Ectodermal cell (in vitro differentiated cells): ENCODE measurements around the gene PRODH.
"Not testable (repeated sequence)": the region's sequence is repeated elsewhere in the genome, so short reads cannot be mapped to it uniquely, and the experiment has no call there.

ENCODE experiments used
- H3K27ac ChIP-seq: 2 replicates; pipeline ENCODE4 v1.7.0; 2013; ENCODE audit warnings: mild to moderate bottlenecking, low read depth, low read length; ENCODE audit not compliant: insufficient read depth, poor library complexity, severe bottlenecking
- H3K27me3 ChIP-seq: 2 replicates; pipeline ENCODE4 v1.7.0; 2013; ENCODE audit warnings: mild to moderate bottlenecking, low read length; ENCODE audit not compliant: insufficient read depth, control insufficient read depth, poor library complexity, severe bottlenecking
- H3K36me3 ChIP-seq: one replicate; pipeline ENCODE4 v1.7.0; 2013; ENCODE audit warnings: low read length; ENCODE audit not compliant: control insufficient read depth, insufficient read depth
- H3K4me1 ChIP-seq: one replicate; pipeline ENCODE4 v1.7.0; 2013; ENCODE audit warnings: low read length; ENCODE audit not compliant: control insufficient read depth, insufficient read depth
- H3K4me3 ChIP-seq: 2 replicates; pipeline ENCODE4 v1.7.0; 2013; ENCODE audit warnings: low read depth, low read length, control low read depth; ENCODE audit not compliant: insufficient read depth
- H3K9me3 ChIP-seq: 2 replicates; pipeline ENCODE4 v1.7.0; 2013; ENCODE audit warnings: mild to moderate bottlenecking, low read length, moderate library complexity; ENCODE audit not compliant: control insufficient read depth
- WGBS, 2 experiments: methylation state at CpG; one replicate each; pipeline ENCODE4 v1.1.7; 2013; ENCODE audit warnings: missing lambda C conversion rate in 2 of 2; 5-methylcytosine and 5-hydroxymethylcytosine counted together

The PRODH gene

GRCh38 chr22:18909556-18909955 is 26.5 kb downstream of the PRODH start:
- H3K4me3 ChIP-seq, result no peak overlapping the region
- H3K27ac ChIP-seq, result no peak overlapping the region
- H3K9me3 ChIP-seq, result no peaks in the 10 kb centered on the region
- 83% methylated on average over 1 of the region's 5 CpGs; no CpG with 5 or more reads in 1 of the 2 experiments for WGBS, 2 experiments
- no peaks in the 10 kb centered on the region for H3K36me3 ChIP-seq
- H3K4me1 ChIP-seq, result no peaks in the 10 kb centered on the region
- H3K27me3 ChIP-seq, result no peaks in the 10 kb centered on the region

DNA sequence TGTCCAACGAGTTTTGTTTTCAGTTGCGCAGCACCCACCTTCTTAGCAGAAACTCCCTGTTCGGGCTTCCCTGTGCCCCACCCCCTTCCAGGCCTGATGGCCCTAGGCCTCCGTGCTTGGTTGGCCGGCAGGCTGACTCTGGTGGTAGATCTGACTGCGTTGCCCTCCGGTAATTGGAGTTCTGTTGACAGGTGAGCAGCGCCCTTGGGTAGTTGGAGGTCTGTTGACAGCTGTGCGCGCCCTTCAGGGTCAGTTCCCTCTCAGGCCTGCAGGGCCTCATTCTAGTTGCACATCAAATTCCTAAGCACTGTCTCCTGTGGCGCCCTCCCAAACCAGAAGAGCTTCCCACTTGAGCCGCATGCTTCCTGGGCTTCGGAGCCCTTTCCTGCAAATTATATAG is 29.2 kb downstream of the PRODH start:
- Histone ChIP-seq H3K27me3 (no peaks in the 10 kb centered on the region), H3K4me3 (no peak overlapping the region), H3K9me3 (no peaks in the 10 kb centered on the region), H3K4me1 (no peaks in the 10 kb centered on the region), H3K36me3 (no peaks in the 10 kb centered on the region), H3K27ac (no peak overlapping the region)
- 9% methylated on average over 3 of the region's 13 CpGs; no CpG with 5 or more reads in 1 of the 2 experiments for WGBS, 2 experiments

DNA sequence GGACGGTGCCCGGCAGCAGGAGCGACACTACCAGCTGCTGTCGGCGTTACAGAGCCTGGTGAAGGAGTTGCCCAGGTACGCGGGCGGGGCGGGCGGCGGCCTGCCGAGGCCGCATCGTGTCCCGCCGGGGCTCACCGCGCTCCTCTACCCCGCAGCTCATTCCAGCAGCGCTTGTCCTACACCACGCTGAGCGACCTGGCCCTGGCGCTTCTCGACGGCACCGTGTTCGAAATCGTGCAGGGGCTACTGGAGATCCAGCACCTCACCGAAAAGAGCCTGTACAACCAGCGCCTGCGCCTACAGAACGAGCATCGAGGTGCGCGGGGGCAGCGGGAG is 29.7 kb downstream of the PRODH start:
- H3K27ac ChIP-seq, H3K36me3 ChIP-seq, H3K27me3 ChIP-seq, H3K4me3 ChIP-seq, H3K4me1 ChIP-seq, H3K9me3 ChIP-seq: not testable (repeated sequence)
- WGBS, 2 experiments, result no CpG with 5 or more reads among the region's 36 CpGs

DNA sequence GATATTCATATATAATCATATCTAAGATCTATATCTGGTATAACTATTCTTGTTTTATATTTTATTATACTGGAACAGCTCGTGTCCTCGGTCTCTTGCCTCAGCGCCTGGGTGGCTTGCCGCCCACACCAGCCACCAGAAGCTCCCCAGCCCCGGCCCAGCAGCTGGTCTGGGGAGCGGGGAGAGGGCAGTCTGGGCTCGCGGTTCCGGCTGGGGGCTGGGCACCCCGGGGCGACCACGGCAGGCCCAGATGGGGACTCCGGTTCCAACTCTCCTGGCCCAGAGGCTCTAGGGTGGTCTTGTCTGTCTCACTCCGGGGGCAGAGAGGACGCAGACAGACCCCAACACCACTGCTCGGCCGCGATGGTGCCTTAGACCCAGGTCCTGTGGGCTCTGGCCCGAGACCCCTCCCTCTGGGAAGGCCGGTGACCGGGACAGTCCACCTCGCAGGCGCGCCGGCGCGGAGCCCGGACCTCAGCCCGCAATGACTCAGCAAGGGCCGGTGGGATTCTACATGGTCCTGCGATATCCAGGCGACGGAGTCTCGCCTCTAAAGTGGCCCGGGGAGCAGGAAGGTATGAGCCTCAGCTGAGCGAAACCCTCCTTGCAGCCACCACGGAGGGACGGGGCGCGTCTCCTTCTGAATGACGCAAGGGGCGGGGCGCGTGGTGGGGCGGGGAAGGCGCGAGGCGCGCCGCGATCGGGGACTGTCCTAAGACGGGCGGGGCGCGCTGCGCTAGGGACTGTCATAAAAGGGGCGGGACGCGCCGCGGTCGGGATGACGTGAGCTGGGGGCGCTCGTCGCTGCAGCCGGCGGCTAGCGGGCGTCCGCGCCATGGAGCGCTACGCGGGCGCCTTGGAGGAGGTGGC is 30.3 kb downstream of the PRODH start, which contains the start of gene DGCR6:
TSS of gene DGCR6 (plus strand) at position 781 of the 870 bp plus-strand sequence. CDS start at position 836, 55 bp downstream.
- H3K4me1 ChIP-seq, result no peaks in the 10 kb centered on the region
- H3K9me3 ChIP-seq, result no peaks in the 10 kb centered on the region
- H3K36me3 ChIP-seq, result no peaks in the 10 kb centered on the region
- no peak within 1 kb of the TSS for H3K4me3 ChIP-seq
- no peaks in the 10 kb centered on the region for H3K27me3 ChIP-seq
- WGBS, 2 experiments, result no CpG with 5 or more reads among the region's 77 CpGs
- no peak within 1 kb of the TSS for H3K27ac ChIP-seq

- WGBS, 2 experiments, result 96 to 97% methylated on average over 4 to 5 of the region's 7 CpGs
- not testable (repeated sequence) for H3K27ac ChIP-seq, H3K9me3 ChIP-seq, H3K36me3 ChIP-seq, H3K4me1 ChIP-seq, H3K4me3 ChIP-seq, H3K27me3 ChIP-seq
Measured at GRCh38 chr22:18896037-18896657, 39.9 kb downstream of the PRODH start.

DNA sequence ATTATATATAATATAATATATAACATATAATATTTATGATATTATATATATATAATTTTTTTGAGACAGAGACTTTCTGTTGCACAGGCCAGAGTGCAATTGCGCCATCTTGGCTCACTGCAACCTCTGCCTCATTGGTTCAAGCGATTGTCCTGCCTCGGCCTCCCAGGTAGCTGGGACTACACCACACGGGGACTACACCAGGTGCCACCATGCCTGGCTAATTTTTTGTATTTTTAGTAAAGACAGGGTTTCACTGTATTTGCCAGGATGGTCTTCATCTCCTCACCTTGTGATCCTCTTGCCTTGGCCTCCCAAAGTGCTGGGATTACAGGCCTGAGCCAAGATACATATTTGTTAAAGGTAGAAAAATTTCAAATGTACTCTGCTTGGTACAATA is 42.3 kb downstream of the PRODH start:
- not testable (repeated sequence) for H3K9me3 ChIP-seq, H3K36me3 ChIP-seq, H3K27me3 ChIP-seq, H3K27ac ChIP-seq, H3K4me3 ChIP-seq, H3K4me1 ChIP-seq
- WGBS, 2 experiments, result no CpG with 5 or more reads among the region's 4 CpGs

DNA sequence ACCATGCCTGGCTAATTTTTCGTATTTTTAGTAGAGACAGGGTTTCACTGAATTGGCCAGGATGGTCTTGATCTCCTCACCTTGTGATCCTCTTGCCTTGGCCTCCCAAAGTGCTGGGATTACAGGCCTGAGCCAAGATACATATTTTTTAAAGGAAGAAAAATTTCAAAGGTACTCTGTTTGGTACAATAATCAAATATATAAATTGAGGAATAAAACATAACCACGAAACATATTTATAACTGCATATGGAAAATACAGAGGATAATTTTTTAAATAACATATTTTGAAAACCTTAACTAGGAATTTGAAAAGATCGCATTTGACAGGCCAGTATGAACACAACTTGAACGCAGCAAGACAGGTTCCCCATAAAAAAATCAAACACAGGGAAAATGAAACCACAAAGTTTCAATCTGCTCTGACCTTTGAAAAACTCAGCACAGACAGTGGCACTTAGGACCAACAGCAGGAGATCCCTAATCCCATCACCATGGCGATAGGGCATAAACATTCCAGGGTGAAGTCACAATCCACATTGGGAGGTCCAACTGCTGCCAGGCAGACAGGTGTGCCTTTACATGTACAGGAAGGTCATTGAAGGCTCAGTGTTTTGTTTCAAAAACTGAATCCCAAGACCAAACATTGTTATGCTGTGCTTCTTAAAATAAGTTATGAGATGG is 45.4 kb downstream of the PRODH start:
- not testable (repeated sequence) for H3K27me3 ChIP-seq, H3K4me1 ChIP-seq, H3K9me3 ChIP-seq, H3K27ac ChIP-seq, H3K36me3 ChIP-seq, H3K4me3 ChIP-seq
- WGBS, 2 experiments, result no CpG with 5 or more reads among the region's 5 CpGs

- Histone ChIP-seq H3K9me3 (no peaks in the 10 kb centered on the region), H3K4me3 (no peak overlapping the region), H3K27me3 (no peaks in the 10 kb centered on the region), H3K36me3 (no peaks in the 10 kb centered on the region), H3K4me1 (no peaks in the 10 kb centered on the region), H3K27ac (no peak overlapping the region)
- WGBS, 2 experiments, result no CpG with 5 or more reads among the region's 8 CpGs
Measured at GRCh38 chr22:18888115-18888514, 48.0 kb downstream of the PRODH start.

DNA sequence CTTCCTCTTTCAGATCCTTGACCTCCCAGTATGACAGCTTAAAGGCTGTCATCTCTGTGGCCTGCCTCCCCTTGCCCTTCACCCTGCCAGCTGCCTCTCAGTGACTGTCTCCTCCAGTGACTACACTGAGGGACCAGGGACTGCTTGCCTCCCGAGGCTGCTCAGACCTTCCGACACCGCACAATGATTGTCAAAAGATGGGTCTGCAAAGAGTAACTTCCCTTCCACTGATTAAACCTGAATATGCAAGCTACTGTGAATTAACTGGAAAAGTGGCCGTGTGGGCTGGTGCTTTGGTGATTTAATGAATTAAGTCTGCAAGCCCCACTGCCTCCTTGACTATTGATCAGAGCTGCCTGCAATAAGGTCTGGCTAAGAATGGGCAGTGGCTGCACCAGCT is 51.6 kb downstream of the PRODH start:
- H3K27me3 ChIP-seq, H3K4me1 ChIP-seq, H3K27ac ChIP-seq, H3K9me3 ChIP-seq, H3K36me3 ChIP-seq, H3K4me3 ChIP-seq: not testable (repeated sequence)
- 99 to 100% methylated on average over 3 of the region's 4 CpGs for WGBS, 2 experiments

DNA sequence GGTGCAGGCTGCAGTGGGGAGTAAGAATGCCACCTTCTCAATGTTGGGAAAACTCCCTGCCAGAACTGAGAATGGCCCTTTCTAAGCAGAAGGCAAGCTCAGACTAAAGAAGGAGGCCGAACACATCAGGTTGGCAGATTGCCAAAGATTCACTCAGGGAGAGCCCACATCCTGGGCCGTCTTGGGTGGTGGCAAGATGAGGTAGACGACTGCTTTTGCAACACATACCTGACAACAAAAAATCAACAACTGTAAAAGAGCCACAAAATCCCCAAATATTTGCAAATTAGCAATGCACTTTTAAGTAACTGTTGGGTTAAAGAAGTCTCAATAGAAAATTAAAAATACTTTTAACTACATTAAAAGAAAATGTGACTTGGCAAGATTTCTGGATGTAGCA is 54.8 kb downstream of the PRODH start:
- WGBS, 2 experiments, result no CpG with 5 or more reads among the region's 3 CpGs
- H3K4me1 ChIP-seq, H3K27me3 ChIP-seq, H3K4me3 ChIP-seq, H3K36me3 ChIP-seq, H3K9me3 ChIP-seq, H3K27ac ChIP-seq: not testable (repeated sequence)
